Uterus (tissue), 2 donors: ENCODE results near the gene IFNB1.

Source experiments
- CTCF ChIP-seq, 4 experiments: fragments of 200-600 bp in 2 of 4; fragments of 450-650 bp in 2 of 4; sonication (generic) in 2 of 4; IDR thresholded peaks; one replicate each; pipeline ENCODE4 v1.5.1; 2016 to 2019; ENCODE audit warnings: antibody characterized with exemption in 4 of 4, mild to moderate bottlenecking in 2 of 4, moderate library complexity in 1 of 4
- POLR2A ChIP-seq, 2 donors: fragments of 450-650 bp; IDR thresholded peaks; one replicate each; pipeline ENCODE4 v1.6.1; 2016; ENCODE audit warnings: antibody characterized with exemption in 2 of 2, mild to moderate bottlenecking in 1 of 2, moderate library complexity in 1 of 2

- TF ChIP-seq CTCF (IDR thresholded peaks at IDR 0.05), result no peak
- no peak for TF ChIP-seq POLR2A (IDR thresholded peaks at IDR 0.05)
Observed at GRCh38 chr9:21104787-21105186, 27.0 kb upstream of the IFNB1 start.
